ENCODE measurements around the gene CENPB.

CENPB gene

GRCh38 chr20:3823881-3824280, 37.3 kb upstream of the CENPB start:
- Histone ChIP-seq H3K27ac (no peak overlapping the region), H3K4me3 (ENCODE audit: low read depth, low read length) (no peak overlapping the region), H3K36me3 (peaks cover 13% of the 10 kb centered on the region; the same call in 1 of the 2 replicates), H3K27me3 (ENCODE audit: insufficient read depth, low read depth, severe bottlenecking) (no peaks in the 10 kb centered on the region), H3K9me3 (ENCODE audit: severe bottlenecking) (no peaks in the 10 kb centered on the region)
- TF ChIP-seq CTCF (IDR thresholded peaks at IDR 0.05; ENCODE audit: low read depth, low read length), result no peak
- no peak for DNase-seq

- peaks cover 13% of the 10 kb centered on the region; the same call in 1 of the 2 replicates for H3K36me3 ChIP-seq
- H3K27ac ChIP-seq, result no peak overlapping the region
- no peaks in the 10 kb centered on the region for H3K27me3 ChIP-seq (ENCODE audit: insufficient read depth, low read depth, severe bottlenecking)
- TF ChIP-seq CTCF (IDR thresholded peaks at IDR 0.05; ENCODE audit: low read depth, low read length), result no peak
- H3K4me3 ChIP-seq (ENCODE audit: low read depth, low read length), result no peak overlapping the region
- H3K9me3 ChIP-seq (ENCODE audit: severe bottlenecking), result no peaks in the 10 kb centered on the region
- no peak for DNase-seq
These were observed 35.5 kb upstream of the CENPB start for GRCh38 chr20:3821996-3822395.

- Histone ChIP-seq H3K36me3 (peaks cover 13% of the 10 kb centered on the region; the same call in 1 of the 2 replicates), H3K27me3 (ENCODE audit: insufficient read depth, low read depth, severe bottlenecking) (no peaks in the 10 kb centered on the region), H3K9me3 (ENCODE audit: severe bottlenecking) (no peaks in the 10 kb centered on the region), H3K27ac (peak overlapping the region; percentile 99), H3K4me3 (ENCODE audit: low read depth, low read length) (peak overlapping the region; percentile 81)
- no peak for TF ChIP-seq CTCF (IDR thresholded peaks at IDR 0.05; ENCODE audit: low read depth, low read length)
- DNase-seq, result no peak
These were observed 34.6 kb upstream of the CENPB start for GRCh38 chr20:3820901-3821727.

GRCh38 chr20:3820048-3820900, 33.7 kb upstream of the CENPB start, which contains the start of gene AP5S1:
Gene AP5S1 (plus strand): TSS chr20:3820547. CDS start chr20:3822118, 1,571 bp downstream.
- peaks cover 13% of the 10 kb centered on the region; the same call in 1 of the 2 replicates for H3K36me3 ChIP-seq
- no peaks in the 10 kb centered on the region for H3K9me3 ChIP-seq (ENCODE audit: severe bottlenecking)
- DNase-seq, result peak; percentile 95
- peak within 1 kb of the TSS; percentile 81 for H3K4me3 ChIP-seq (ENCODE audit: low read depth, low read length)
- no peaks in the 10 kb centered on the region for H3K27me3 ChIP-seq (ENCODE audit: insufficient read depth, low read depth, severe bottlenecking)
- TF ChIP-seq CTCF (IDR thresholded peaks at IDR 0.05; ENCODE audit: low read depth, low read length), result peak; percentile 89
- H3K27ac ChIP-seq, result peak within 1 kb of the TSS; percentile 99

GRCh38 chr20:3819411-3820047, 33.0 kb upstream of the CENPB start:
- peaks cover 13% of the 10 kb centered on the region; the same call in 1 of the 2 replicates for H3K36me3 ChIP-seq
- peak overlapping the region; percentile 99 for H3K27ac ChIP-seq
- H3K27me3 ChIP-seq (ENCODE audit: insufficient read depth, low read depth, severe bottlenecking), result no peaks in the 10 kb centered on the region
- H3K4me3 ChIP-seq (ENCODE audit: low read depth, low read length), result peak overlapping the region; percentile 81
- DNase-seq, result no peak
- H3K9me3 ChIP-seq (ENCODE audit: severe bottlenecking), result no peaks in the 10 kb centered on the region
- no peak for TF ChIP-seq CTCF (IDR thresholded peaks at IDR 0.05; ENCODE audit: low read depth, low read length)

All from WERI-Rb-1 (cell line).